ENCODE measurements around the gene CAPG.

Gene CAPG

GRCh38 chr2:85395912-85396475, 14.2 kb downstream of the CAPG start:
- H3K4me3 ChIP-seq (replicated peaks in 1 of 2; ENCODE audit: low read depth in 2 of 2, low read length in 2 of 2), result no peak overlapping the region
- TF ChIP-seq, protein P1, sequence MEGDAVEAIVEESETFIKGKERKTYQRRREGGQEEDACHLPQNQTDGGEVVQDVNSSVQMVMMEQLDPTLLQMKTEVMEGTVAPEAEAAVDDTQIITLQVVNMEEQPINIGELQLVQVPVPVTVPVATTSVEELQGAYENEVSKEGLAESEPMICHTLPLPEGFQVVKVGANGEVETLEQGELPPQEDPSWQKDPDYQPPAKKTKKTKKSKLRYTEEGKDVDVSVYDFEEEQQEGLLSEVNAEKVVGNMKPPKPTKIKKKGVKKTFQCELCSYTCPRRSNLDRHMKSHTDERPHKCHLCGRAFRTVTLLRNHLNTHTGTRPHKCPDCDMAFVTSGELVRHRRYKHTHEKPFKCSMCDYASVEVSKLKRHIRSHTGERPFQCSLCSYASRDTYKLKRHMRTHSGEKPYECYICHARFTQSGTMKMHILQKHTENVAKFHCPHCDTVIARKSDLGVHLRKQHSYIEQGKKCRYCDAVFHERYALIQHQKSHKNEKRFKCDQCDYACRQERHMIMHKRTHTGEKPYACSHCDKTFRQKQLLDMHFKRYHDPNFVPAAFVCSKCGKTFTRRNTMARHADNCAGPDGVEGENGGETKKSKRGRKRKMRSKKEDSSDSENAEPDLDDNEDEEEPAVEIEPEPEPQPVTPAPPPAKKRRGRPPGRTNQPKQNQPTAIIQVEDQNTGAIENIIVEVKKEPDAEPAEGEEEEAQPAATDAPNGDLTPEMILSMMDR (IDR thresholded peaks at IDR 0.05; ENCODE audit: low read depth, low read length), result no peak
- no peak for DNase-seq (ENCODE audit: low read depth in 2 of 2)

DNA sequence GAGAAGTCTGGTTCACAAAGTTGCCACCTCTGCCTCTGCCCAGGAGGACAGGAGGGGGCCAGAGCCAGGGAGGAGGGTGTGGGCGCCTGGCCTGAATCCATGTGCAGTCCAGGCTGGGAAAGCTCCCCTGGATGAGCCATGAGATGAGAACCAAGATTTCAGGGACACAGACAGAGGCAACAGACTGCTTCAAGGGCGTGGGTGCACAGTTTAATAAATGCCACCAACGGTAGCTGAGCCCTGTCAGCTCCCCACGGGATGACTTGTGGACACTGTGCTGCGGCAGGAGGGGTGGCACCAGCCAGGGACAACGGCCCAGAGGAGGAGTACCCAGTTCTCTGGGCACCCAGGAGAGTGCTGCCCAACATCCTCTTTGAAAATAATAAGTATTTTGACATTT, 15.2 kb downstream of the CAPG start:
- TF ChIP-seq, protein P1 (IDR thresholded peaks at IDR 0.05; ENCODE audit: low read depth, low read length), result no peak
- no peak overlapping the region for H3K4me3 ChIP-seq (replicated peaks in 1 of 2; ENCODE audit: low read depth in 2 of 2, low read length in 2 of 2)
- no peak for DNase-seq (ENCODE audit: low read depth in 2 of 2)

- TF ChIP-seq, protein P1 (IDR thresholded peaks at IDR 0.05; ENCODE audit: low read depth, low read length), result no peak
- H3K4me3 ChIP-seq (replicated peaks in 1 of 2; ENCODE audit: low read depth in 2 of 2, low read length in 2 of 2), result no peak overlapping the region
- no peak for DNase-seq (ENCODE audit: low read depth in 2 of 2)
Measured at GRCh38 chr2:85394261-85394681, 15.9 kb downstream of the CAPG start.

DNA sequence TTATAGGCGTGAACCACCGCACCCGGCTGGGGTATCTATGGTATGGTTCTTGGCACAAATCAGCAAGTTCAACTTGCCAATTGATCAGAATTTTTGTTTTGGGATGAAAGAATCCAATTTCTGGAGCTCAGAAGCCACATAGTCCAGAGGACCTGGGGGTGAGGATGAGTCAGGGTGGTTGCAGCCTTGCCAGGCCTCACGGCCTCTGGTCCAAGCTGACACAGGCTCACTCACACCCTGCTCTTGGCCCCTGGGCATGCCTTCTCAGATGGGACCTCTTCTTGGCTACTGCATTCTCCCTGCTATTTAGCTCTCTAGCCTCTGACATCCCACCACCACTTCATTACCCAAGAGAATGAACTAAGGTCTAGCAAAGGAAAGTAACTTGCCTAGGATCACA, 16.3 kb downstream of the CAPG start:
- no peak overlapping the region for H3K4me3 ChIP-seq (replicated peaks in 1 of 2; ENCODE audit: low read depth in 2 of 2, low read length in 2 of 2)
- TF ChIP-seq, protein P1 (IDR thresholded peaks at IDR 0.05; ENCODE audit: low read depth, low read length), result no peak

GRCh38 chr2:85390941-85391669, 19.1 kb downstream of the CAPG start:
- TF ChIP-seq, protein P1 (IDR thresholded peaks at IDR 0.05; ENCODE audit: low read depth, low read length), result peak; percentile 77
- H3K4me3 ChIP-seq (replicated peaks in 1 of 2; ENCODE audit: low read depth in 2 of 2, low read length in 2 of 2), result no peak overlapping the region
- peak; percentile 54 to 58 for DNase-seq (ENCODE audit: low read depth in 2 of 2)

More for the DNA sequence above, 16.3 kb downstream of the CAPG start:
- DNase-seq (ENCODE audit: low read depth in 2 of 2), result peak; percentile 11 to 35

DNA sequence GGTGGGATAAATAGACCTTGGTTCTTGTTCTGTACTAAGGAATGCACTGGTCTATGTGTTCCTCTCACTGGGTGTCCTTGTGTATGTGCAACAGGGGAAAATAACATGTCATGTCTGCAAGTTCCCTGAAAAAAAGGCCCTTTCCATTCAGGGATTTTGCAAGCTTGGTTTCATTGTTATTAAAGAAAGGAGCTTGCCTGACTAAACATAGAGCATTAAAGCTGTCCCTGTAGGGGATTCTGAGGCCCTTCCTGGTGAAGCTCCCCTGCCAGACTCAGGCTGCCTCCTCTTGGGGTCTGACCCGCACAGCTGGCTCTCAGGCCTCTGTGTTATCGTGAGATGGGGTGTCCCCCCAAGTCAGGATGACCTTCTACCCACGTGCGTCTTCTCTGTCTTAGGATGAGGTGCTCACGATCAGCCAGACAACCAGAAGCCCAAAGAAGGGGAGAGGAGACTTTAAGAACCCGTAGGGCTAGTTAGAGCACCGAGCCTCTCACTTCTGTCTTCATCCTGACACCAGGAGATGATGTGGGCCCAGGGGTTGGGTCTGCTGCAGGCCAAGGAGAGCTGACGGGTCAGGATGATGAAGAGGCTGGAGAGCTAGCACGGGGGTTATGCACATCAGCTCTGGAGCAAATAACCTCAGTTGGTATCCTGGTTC, 21.2 kb downstream of the CAPG start:
- no peak for DNase-seq (ENCODE audit: low read depth in 2 of 2)
- H3K4me3 ChIP-seq (replicated peaks in 1 of 2; ENCODE audit: low read depth in 2 of 2, low read length in 2 of 2), result no peak overlapping the region
- TF ChIP-seq, protein P1 (IDR thresholded peaks at IDR 0.05; ENCODE audit: low read depth, low read length), result no peak
